Measurements from ENCODE around the gene SPNS3. TPM values are rescaled to one million over a fixed set of nuclear protein-coding genes. Genes with fewer than 3 reads are reported as not detected.

The SPNS3 gene
- total RNA-seq, 1 experiment from 2014 or later: 2.1 TPM

DNA sequence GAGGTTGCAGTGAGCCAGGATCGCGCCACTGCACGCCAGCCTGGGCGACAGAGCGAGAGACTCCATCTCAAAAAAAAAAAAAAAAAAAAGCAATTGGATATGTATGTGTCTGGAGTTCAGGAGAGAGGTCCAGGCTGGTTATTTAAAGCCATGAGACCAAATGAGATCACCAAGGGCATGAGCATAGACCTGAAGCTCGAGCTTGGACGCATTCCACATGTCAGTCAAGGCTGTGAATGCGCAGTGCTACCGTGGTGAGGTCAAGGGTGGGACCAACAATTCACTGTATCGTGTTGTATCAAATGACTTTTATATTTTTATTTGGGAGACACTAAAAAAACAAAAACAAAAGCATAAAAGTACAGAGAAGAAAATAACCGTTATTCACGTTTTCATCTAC, 35.8 kb downstream of the SPNS3 start:
- intact Hi-C loops (cut with micrococcal nuclease; ENCODE audit: unreplicated experiment): no loop called here
- Mint-ChIP-seq H3K27me3 (ENCODE audit: unreplicated experiment) (no peaks in the 10 kb centered on the region), H3K36me3 (ENCODE audit: insufficient read depth, unreplicated experiment) (no peaks in the 10 kb centered on the region), H3K4me1 (ENCODE audit: low read depth, unreplicated experiment) (no peaks in the 10 kb centered on the region), H3K27ac (ENCODE audit: unreplicated experiment) (no peak overlapping the region), H3K4me3 (ENCODE audit: low read depth, unreplicated experiment) (no peak overlapping the region), H3K9me3 (ENCODE audit: low read depth, unreplicated experiment) (no peaks in the 10 kb centered on the region)
- no peak for DNase-seq
- no TSS peak for BruUV-seq (replicated peaks)
- CTCF ChIA-PET: no interaction called here
- TF ChIP-seq, protein P1, sequence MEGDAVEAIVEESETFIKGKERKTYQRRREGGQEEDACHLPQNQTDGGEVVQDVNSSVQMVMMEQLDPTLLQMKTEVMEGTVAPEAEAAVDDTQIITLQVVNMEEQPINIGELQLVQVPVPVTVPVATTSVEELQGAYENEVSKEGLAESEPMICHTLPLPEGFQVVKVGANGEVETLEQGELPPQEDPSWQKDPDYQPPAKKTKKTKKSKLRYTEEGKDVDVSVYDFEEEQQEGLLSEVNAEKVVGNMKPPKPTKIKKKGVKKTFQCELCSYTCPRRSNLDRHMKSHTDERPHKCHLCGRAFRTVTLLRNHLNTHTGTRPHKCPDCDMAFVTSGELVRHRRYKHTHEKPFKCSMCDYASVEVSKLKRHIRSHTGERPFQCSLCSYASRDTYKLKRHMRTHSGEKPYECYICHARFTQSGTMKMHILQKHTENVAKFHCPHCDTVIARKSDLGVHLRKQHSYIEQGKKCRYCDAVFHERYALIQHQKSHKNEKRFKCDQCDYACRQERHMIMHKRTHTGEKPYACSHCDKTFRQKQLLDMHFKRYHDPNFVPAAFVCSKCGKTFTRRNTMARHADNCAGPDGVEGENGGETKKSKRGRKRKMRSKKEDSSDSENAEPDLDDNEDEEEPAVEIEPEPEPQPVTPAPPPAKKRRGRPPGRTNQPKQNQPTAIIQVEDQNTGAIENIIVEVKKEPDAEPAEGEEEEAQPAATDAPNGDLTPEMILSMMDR (IDR thresholded peaks at IDR 0.05; ENCODE audit: unreplicated experiment): no peak

- no TSS peak for BruUV-seq (replicated peaks)
These were observed 38.5 kb downstream of the SPNS3 start for GRCh38 chr17:4472286-4472685.

GRCh38 chr17:4474093-4474492, 40.4 kb downstream of the SPNS3 start:
- peaks cover 30% of the 10 kb centered on the region for H3K4me1 Mint-ChIP-seq (ENCODE audit: low read depth, unreplicated experiment)
- H3K4me3 Mint-ChIP-seq (ENCODE audit: low read depth, unreplicated experiment): no peak overlapping the region
- H3K27me3 Mint-ChIP-seq (ENCODE audit: unreplicated experiment): no peaks in the 10 kb centered on the region
- no peak overlapping the region for H3K27ac Mint-ChIP-seq (ENCODE audit: unreplicated experiment)
- TF ChIP-seq, protein P1 (IDR thresholded peaks at IDR 0.05; ENCODE audit: unreplicated experiment): no peak
- no peak for DNase-seq
- BruUV-seq (replicated peaks): no TSS peak
- intact Hi-C loops (cut with micrococcal nuclease; ENCODE audit: unreplicated experiment): no loop called here
- H3K9me3 Mint-ChIP-seq (ENCODE audit: low read depth, unreplicated experiment): no peaks in the 10 kb centered on the region
- CTCF ChIA-PET: no interaction called here
- H3K36me3 Mint-ChIP-seq (ENCODE audit: insufficient read depth, unreplicated experiment): peaks cover 8% of the 10 kb centered on the region

More at GRCh38 chr17:4472286-4472685, 38.5 kb downstream of the SPNS3 start:
- Mint-ChIP-seq H3K4me3 (ENCODE audit: low read depth, unreplicated experiment) (no peak overlapping the region), H3K4me1 (ENCODE audit: low read depth, unreplicated experiment) (peaks cover 26% of the 10 kb centered on the region), H3K36me3 (ENCODE audit: insufficient read depth, unreplicated experiment) (peaks cover 8% of the 10 kb centered on the region), H3K27ac (ENCODE audit: unreplicated experiment) (no peak overlapping the region), H3K27me3 (ENCODE audit: unreplicated experiment) (no peaks in the 10 kb centered on the region), H3K9me3 (ENCODE audit: low read depth, unreplicated experiment) (no peaks in the 10 kb centered on the region)
- intact Hi-C loops (cut with micrococcal nuclease; ENCODE audit: unreplicated experiment): no loop called here
- TF ChIP-seq, protein P1 (IDR thresholded peaks at IDR 0.05; ENCODE audit: unreplicated experiment): no peak
- DNase-seq: no peak
- CTCF ChIA-PET: interaction anchor here (0.7 kb wide), 1 partner anchor 567 kb away, joined by 7 read pairs; no protein-coding TSS in a partner anchor

DNA sequence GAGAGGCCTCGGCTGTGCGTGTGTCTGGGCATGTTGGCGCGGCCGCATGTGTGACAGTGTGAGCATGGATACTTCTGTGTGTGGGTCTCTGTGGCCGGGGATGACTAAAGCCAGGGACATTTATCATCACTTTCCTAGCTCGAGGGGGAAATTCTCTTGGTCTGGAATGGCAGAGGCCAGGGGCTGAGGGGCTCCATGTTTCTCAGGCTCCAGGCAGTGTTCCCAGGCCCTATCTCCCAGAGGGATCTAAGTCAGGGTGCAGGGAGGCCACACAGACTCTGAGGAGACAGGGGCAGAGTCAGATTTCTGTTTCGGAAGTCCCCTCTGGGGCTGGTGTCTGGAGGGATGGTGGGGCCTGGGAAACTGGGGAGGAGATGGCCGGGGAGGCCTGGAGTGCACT, 41.3 kb downstream of the SPNS3 start:
- Mint-ChIP-seq H3K27me3 (ENCODE audit: unreplicated experiment) (no peaks in the 10 kb centered on the region), H3K4me3 (ENCODE audit: low read depth, unreplicated experiment) (no peak overlapping the region), H3K36me3 (ENCODE audit: insufficient read depth, unreplicated experiment) (peaks cover 8% of the 10 kb centered on the region), H3K27ac (ENCODE audit: unreplicated experiment) (peak overlapping the region; percentile 67), H3K4me1 (ENCODE audit: low read depth, unreplicated experiment) (peaks cover 30% of the 10 kb centered on the region), H3K9me3 (ENCODE audit: low read depth, unreplicated experiment) (no peaks in the 10 kb centered on the region)
- TF ChIP-seq, protein P1 (IDR thresholded peaks at IDR 0.05; ENCODE audit: unreplicated experiment): no peak
- intact Hi-C loops (cut with micrococcal nuclease; ENCODE audit: unreplicated experiment): no loop called here
- CTCF ChIA-PET: no interaction called here
- no TSS peak for BruUV-seq (replicated peaks)
- DNase-seq: no peak
